SK-N-SH treated with all-trans-retinoic acid at 6 μM for 48 hours (cell line): ENCODE results near the gene KRTAP10-1.

ENCODE experiments used
- ATAC-seq: fragments of 200-7000 bp; cut with Tn5 transposase; 3 replicates; pipeline ENCODE4 v1.9.1; 2020; ENCODE audit warnings: mild to moderate bottlenecking, moderate library complexity
- ARNTL ChIP-seq: fragments of 450-650 bp; formaldehyde crosslinking; IDR thresholded peaks from 2 replicates; pipeline ENCODE4 v1.5.0; 2020; ENCODE audit warnings: low read depth, mild to moderate bottlenecking, moderate library complexity, borderline replicate concordance
- BACH2 ChIP-seq: fragments of 250-450 bp; sonication (Bioruptor Pico); IDR thresholded peaks from 2 replicates; pipeline ENCODE4 v1.9.0; 2021; ENCODE audit warnings: mild to moderate bottlenecking, borderline replicate concordance
- CSDC2 ChIP-seq: fragments of 250-450 bp; sonication (Bioruptor Pico); IDR thresholded peaks from 2 replicates; pipeline ENCODE4 v1.5.0; 2020; ENCODE audit warnings: mild to moderate bottlenecking, moderate library complexity
- GLIS3 ChIP-seq: fragments of 250-450 bp; sonication (Bioruptor Pico); IDR thresholded peaks from 2 replicates; pipeline ENCODE4 v1.5.0; 2020; ENCODE audit warnings: mild to moderate bottlenecking, moderate library complexity
- OSR1 ChIP-seq: fragments of 250-450 bp; sonication (Bioruptor Pico); IDR thresholded peaks from 2 replicates; pipeline ENCODE4 v1.8.0; 2022; ENCODE audit warnings: moderate library complexity, mild to moderate bottlenecking, inconsistent platforms
- PPARA ChIP-seq: fragments of 250-450 bp; sonication (Bioruptor Pico); IDR thresholded peaks from 2 replicates; pipeline ENCODE4 v1.5.0; 2020; ENCODE audit warnings: mild to moderate bottlenecking, borderline replicate concordance
- RARB ChIP-seq: fragments of 250-450 bp; sonication (Bioruptor Pico); IDR thresholded peaks from 2 replicates; pipeline ENCODE4 v1.8.0; 2021; ENCODE audit warnings: mild to moderate bottlenecking, moderate library complexity
- SNAI2 ChIP-seq: fragments of 250-450 bp; sonication (Bioruptor Pico); IDR thresholded peaks from 2 replicates; pipeline ENCODE4 v1.5.0; 2020; ENCODE audit warnings: mild to moderate bottlenecking, moderate library complexity
- TCF4 ChIP-seq: fragments of 250-450 bp; sonication (Bioruptor Pico); IDR thresholded peaks from 2 replicates; pipeline ENCODE4 v1.8.0; 2021; ENCODE audit warnings: mild to moderate bottlenecking, moderate library complexity, borderline replicate concordance
- TOX ChIP-seq: fragments of 250-450 bp; sonication (Bioruptor Pico); IDR thresholded peaks from 2 replicates; pipeline ENCODE4 v1.8.0; 2021; ENCODE audit warnings: mild to moderate bottlenecking, moderate library complexity, borderline replicate concordance
- ZC3H10 ChIP-seq: fragments of 250-450 bp; sonication (Bioruptor Pico); IDR thresholded peaks from 2 replicates; pipeline ENCODE4 v1.5.1; 2021; ENCODE audit warnings: mild to moderate bottlenecking, moderate library complexity
- ZFP3 ChIP-seq: fragments of 250-450 bp; sonication (Bioruptor Pico); IDR thresholded peaks from 2 replicates; pipeline ENCODE4 v1.5.0; 2020; ENCODE audit warnings: mild to moderate bottlenecking, moderate library complexity
- ZFP30 ChIP-seq: fragments of 450-650 bp; formaldehyde crosslinking; IDR thresholded peaks from 2 replicates; pipeline ENCODE4 v1.5.0; 2022; ENCODE audit warnings: mild to moderate bottlenecking, moderate library complexity
- ZNF565 ChIP-seq: fragments of 450-650 bp; formaldehyde crosslinking; conservative IDR thresholded peaks from 2 replicates; pipeline ENCODE4 v1.5.0; 2020; ENCODE audit warnings: low read depth, mild to moderate bottlenecking, moderate library complexity
- ZNF70 ChIP-seq: fragments of 450-650 bp; formaldehyde crosslinking; IDR thresholded peaks from 2 replicates; pipeline ENCODE4 v1.5.0; 2020; ENCODE audit warnings: mild to moderate bottlenecking, moderate library complexity
- ZNF8 ChIP-seq: fragments of 450-650 bp; formaldehyde crosslinking; IDR thresholded peaks from 2 replicates; pipeline ENCODE4 v1.5.0; 2020; ENCODE audit warnings: mild to moderate bottlenecking, moderate library complexity
- TF ChIP-seq, protein P1 (sequence below): fragments of 250-450 bp; sonication (Bioruptor Pico); IDR thresholded peaks from 2 replicates; pipeline ENCODE4 v1.8.0; 2020; ENCODE audit warnings: mild to moderate bottlenecking, moderate library complexity, borderline replicate concordance
- TF ChIP-seq, protein P2 (sequence below): fragments of 250-450 bp; sonication (Bioruptor Pico); IDR thresholded peaks from 2 replicates; pipeline ENCODE4 v1.5.1; 2020; ENCODE audit warnings: low read depth, mild to moderate bottlenecking, moderate library complexity
- TF ChIP-seq, protein P3 (sequence below): fragments of 250-450 bp; sonication (Bioruptor Pico); IDR thresholded peaks from 2 replicates; pipeline ENCODE4 v1.5.0; 2020; ENCODE audit warnings: mild to moderate bottlenecking, moderate library complexity
- TF ChIP-seq, protein P4 (sequence below): fragments of 250-450 bp; sonication (Bioruptor Pico); IDR thresholded peaks from 2 replicates; pipeline ENCODE4 v1.8.0; 2021; ENCODE audit warnings: low read depth, mild to moderate bottlenecking, moderate library complexity, borderline replicate concordance

Gene KRTAP10-1

DNA sequence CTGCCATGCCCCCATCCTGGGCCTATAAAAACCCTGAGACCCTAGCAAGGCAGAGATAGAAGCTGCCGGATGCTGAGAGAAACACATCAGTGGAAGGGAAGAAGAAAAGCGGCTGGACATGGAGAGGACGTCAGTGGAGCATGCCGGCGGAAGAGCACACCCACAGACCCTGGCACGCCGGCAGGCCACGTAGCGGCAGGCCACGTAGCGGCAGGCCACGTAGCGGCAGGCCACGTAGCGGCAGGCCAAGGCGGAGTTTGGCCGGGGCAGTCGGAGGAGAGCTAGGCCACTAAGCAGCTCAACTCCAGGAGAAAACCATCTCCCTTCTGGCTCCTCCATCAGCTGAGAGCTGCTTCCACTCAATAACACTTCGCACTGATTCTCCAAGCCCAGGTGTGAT, 49.6 kb downstream of the KRTAP10-1 start:
- ATAC-seq = no peak
- TF ChIP-seq, protein P1, sequence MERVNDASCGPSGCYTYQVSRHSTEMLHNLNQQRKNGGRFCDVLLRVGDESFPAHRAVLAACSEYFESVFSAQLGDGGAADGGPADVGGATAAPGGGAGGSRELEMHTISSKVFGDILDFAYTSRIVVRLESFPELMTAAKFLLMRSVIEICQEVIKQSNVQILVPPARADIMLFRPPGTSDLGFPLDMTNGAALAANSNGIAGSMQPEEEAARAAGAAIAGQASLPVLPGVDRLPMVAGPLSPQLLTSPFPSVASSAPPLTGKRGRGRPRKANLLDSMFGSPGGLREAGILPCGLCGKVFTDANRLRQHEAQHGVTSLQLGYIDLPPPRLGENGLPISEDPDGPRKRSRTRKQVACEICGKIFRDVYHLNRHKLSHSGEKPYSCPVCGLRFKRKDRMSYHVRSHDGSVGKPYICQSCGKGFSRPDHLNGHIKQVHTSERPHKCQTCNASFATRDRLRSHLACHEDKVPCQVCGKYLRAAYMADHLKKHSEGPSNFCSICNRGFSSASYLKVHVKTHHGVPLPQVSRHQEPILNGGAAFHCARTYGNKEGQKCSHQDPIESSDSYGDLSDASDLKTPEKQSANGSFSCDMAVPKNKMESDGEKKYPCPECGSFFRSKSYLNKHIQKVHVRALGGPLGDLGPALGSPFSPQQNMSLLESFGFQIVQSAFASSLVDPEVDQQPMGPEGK (CRISPR knock-in tag) = no peak
- no peak for TF ChIP-seq ZC3H10 (CRISPR knock-in tag)
- TF ChIP-seq ZFP3 (CRISPR knock-in tag) = no peak
- no peak for TF ChIP-seq ZNF565 (CRISPR knock-in tag)
- no peak for TF ChIP-seq ZNF70 (CRISPR knock-in tag)
- TF ChIP-seq TCF4 (CRISPR knock-in tag) = no peak
- TF ChIP-seq ARNTL (CRISPR knock-in tag) = no peak
- TF ChIP-seq SNAI2 (CRISPR knock-in tag) = no peak
- TF ChIP-seq, protein P2, sequence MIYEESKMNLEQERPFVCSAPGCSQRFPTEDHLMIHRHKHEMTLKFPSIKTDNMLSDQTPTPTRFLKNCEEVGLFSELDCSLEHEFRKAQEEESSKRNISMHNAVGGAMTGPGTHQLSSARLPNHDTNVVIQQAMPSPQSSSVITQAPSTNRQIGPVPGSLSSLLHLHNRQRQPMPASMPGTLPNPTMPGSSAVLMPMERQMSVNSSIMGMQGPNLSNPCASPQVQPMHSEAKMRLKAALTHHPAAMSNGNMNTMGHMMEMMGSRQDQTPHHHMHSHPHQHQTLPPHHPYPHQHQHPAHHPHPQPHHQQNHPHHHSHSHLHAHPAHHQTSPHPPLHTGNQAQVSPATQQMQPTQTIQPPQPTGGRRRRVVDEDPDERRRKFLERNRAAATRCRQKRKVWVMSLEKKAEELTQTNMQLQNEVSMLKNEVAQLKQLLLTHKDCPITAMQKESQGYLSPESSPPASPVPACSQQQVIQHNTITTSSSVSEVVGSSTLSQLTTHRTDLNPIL (CRISPR knock-in tag) = no peak
- no peak for TF ChIP-seq CSDC2 (CRISPR knock-in tag)
- TF ChIP-seq, protein P3, sequence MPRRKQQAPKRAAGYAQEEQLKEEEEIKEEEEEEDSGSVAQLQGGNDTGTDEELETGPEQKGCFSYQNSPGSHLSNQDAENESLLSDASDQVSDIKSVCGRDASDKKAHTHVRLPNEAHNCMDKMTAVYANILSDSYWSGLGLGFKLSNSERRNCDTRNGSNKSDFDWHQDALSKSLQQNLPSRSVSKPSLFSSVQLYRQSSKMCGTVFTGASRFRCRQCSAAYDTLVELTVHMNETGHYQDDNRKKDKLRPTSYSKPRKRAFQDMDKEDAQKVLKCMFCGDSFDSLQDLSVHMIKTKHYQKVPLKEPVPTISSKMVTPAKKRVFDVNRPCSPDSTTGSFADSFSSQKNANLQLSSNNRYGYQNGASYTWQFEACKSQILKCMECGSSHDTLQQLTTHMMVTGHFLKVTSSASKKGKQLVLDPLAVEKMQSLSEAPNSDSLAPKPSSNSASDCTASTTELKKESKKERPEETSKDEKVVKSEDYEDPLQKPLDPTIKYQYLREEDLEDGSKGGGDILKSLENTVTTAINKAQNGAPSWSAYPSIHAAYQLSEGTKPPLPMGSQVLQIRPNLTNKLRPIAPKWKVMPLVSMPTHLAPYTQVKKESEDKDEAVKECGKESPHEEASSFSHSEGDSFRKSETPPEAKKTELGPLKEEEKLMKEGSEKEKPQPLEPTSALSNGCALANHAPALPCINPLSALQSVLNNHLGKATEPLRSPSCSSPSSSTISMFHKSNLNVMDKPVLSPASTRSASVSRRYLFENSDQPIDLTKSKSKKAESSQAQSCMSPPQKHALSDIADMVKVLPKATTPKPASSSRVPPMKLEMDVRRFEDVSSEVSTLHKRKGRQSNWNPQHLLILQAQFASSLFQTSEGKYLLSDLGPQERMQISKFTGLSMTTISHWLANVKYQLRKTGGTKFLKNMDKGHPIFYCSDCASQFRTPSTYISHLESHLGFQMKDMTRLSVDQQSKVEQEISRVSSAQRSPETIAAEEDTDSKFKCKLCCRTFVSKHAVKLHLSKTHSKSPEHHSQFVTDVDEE (CRISPR knock-in tag) = no peak
- no peak for TF ChIP-seq PPARA
- TF ChIP-seq BACH2 = no peak
- TF ChIP-seq RARB (CRISPR knock-in tag) = no peak
- no peak for TF ChIP-seq TOX
- no peak for TF ChIP-seq OSR1

DNA sequence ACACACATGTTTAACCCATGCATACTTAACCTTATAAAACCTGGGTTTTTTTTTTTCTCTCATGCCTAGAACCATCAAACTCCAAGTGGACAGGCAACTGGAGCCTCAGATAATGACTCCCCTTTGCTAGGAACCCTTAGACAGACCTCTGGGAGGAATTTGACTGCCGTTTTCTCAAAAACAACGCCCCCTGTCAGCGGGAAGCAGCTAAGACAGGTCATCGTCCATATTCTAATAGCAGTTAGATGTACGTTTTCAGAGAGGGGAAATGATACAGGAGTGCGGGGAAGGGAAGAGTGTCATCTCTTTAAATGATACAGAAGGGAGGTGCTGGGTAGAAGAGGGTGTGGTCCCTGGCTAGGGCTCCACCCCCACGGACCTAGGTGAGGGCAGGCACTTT, 50.0 kb downstream of the KRTAP10-1 start:
- TF ChIP-seq, protein P3 (CRISPR knock-in tag) = no peak
- TF ChIP-seq ZFP3 (CRISPR knock-in tag) (no peak), SNAI2 (CRISPR knock-in tag) (no peak), ZC3H10 (CRISPR knock-in tag) (no peak), ZNF70 (CRISPR knock-in tag) (no peak), ZNF565 (CRISPR knock-in tag) (no peak), ARNTL (CRISPR knock-in tag) (no peak), OSR1 (no peak), CSDC2 (CRISPR knock-in tag) (no peak), GLIS3 (CRISPR knock-in tag) (no peak), RARB (CRISPR knock-in tag) (no peak), ZFP30 (CRISPR knock-in tag) (no peak), ZNF8 (CRISPR knock-in tag) (no peak), TCF4 (CRISPR knock-in tag) (no peak)
- TF ChIP-seq, protein P1 (CRISPR knock-in tag) = no peak
- TF ChIP-seq, protein P4, sequence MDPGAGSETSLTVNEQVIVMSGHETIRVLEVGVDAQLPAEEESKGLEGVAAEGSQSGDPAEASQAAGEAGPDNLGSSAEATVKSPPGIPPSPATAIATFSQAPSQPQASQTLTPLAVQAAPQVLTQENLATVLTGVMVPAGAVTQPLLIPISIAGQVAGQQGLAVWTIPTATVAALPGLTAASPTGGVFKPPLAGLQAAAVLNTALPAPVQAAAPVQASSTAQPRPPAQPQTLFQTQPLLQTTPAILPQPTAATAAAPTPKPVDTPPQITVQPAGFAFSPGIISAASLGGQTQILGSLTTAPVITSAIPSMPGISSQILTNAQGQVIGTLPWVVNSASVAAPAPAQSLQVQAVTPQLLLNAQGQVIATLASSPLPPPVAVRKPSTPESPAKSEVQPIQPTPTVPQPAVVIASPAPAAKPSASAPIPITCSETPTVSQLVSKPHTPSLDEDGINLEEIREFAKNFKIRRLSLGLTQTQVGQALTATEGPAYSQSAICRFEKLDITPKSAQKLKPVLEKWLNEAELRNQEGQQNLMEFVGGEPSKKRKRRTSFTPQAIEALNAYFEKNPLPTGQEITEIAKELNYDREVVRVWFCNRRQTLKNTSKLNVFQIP (CRISPR knock-in tag) = no peak
- TF ChIP-seq, protein P2 (CRISPR knock-in tag) = no peak

More for the DNA sequence above, 50.0 kb downstream of the KRTAP10-1 start:
- no peak for ATAC-seq
